ENCODE results near the gene CLEC4C. TPM values are rescaled to one million over a fixed set of nuclear protein-coding genes. Genes with fewer than 3 reads are reported as not detected.
"Not testable (repeated sequence)": the region's sequence is repeated elsewhere in the genome, so short reads cannot be mapped to it uniquely, and the experiment has no call there.

CLEC4C gene
- total RNA-seq = not detected

GRCh38 chr12:7747246-7747645 lies at the start of gene CLEC4C:
CLEC4C (minus strand) TSS chr12:7747375; CDS start chr12:7747348, 27 bp downstream.
- Histone ChIP-seq H3K27ac (no peak within 1 kb of the TSS), H3K4me1 (no peaks in the 10 kb centered on the region), H3K36me3 (no peaks in the 10 kb centered on the region), H3K4me3 (no peak within 1 kb of the TSS), H3K27me3 (no peaks in the 10 kb centered on the region), H3K9me3 (peaks cover 0 to 9% of the 10 kb centered on the region in 2 donors)
- DNase-seq (ENCODE audit: low spot score) = no peak
- TF ChIP-seq CTCF (IDR thresholded peaks at IDR 0.05) = no peak

GRCh38 chr12:7793211-7793610 lies 46.0 kb upstream of the CLEC4C start:
- DNase-seq (ENCODE audit: low spot score) = no peak
- Histone ChIP-seq H3K9me3 (no peaks in the 10 kb centered on the region), H3K4me1 (peaks cover 0 to under 1% of the 10 kb centered on the region in 2 donors), H3K27me3 (no peaks in the 10 kb centered on the region), H3K36me3 (no peaks in the 10 kb centered on the region), H3K27ac (no peak overlapping the region), H3K4me3 (no peak overlapping the region)
- no peak for TF ChIP-seq CTCF (IDR thresholded peaks at IDR 0.05)

- H3K4me3 ChIP-seq; DNase-seq (ENCODE audit: low spot score); H3K4me1 ChIP-seq; H3K9me3 ChIP-seq; H3K36me3 ChIP-seq; H3K27ac ChIP-seq; H3K27me3 ChIP-seq: not testable (repeated sequence)
Observed at GRCh38 chr12:7788884-7789528, 41.8 kb upstream of the CLEC4C start, which contains the start of gene NANOG. NANOG (plus strand) TSS chr12:7789402; CDS start chr12:7789615, 213 bp downstream.

GRCh38 chr12:7788294-7788660 lies 41.1 kb upstream of the CLEC4C start:
- Histone ChIP-seq H3K9me3 (no peaks in the 10 kb centered on the region), H3K36me3 (no peaks in the 10 kb centered on the region), H3K4me3 (no peak overlapping the region), H3K27me3 (no peaks in the 10 kb centered on the region), H3K4me1 (peaks cover 0 to 7% of the 10 kb centered on the region in 2 donors), H3K27ac (no peak overlapping the region)
- TF ChIP-seq CTCF (IDR thresholded peaks at IDR 0.05) = no peak
- no peak for DNase-seq (ENCODE audit: low spot score)

GRCh38 chr12:7787574-7788293 lies 40.6 kb upstream of the CLEC4C start:
- H3K4me1 ChIP-seq = peaks cover 0 to 7% of the 10 kb centered on the region in 2 donors
- DNase-seq (ENCODE audit: low spot score) = no peak
- no peaks in the 10 kb centered on the region for H3K9me3 ChIP-seq
- H3K4me3 ChIP-seq = no peak overlapping the region
- no peak for TF ChIP-seq CTCF (IDR thresholded peaks at IDR 0.05)
- no peak overlapping the region for H3K27ac ChIP-seq
- no peaks in the 10 kb centered on the region for H3K36me3 ChIP-seq
- H3K27me3 ChIP-seq = no peaks in the 10 kb centered on the region

GRCh38 chr12:7784701-7785100 lies 37.5 kb upstream of the CLEC4C start:
- H3K27me3 ChIP-seq = no peaks in the 10 kb centered on the region

GRCh38 chr12:7783433-7783832 lies 36.3 kb upstream of the CLEC4C start:
- H3K36me3 ChIP-seq; H3K4me3 ChIP-seq; H3K27me3 ChIP-seq; H3K4me1 ChIP-seq; H3K9me3 ChIP-seq; H3K27ac ChIP-seq; DNase-seq (ENCODE audit: low spot score): not testable (repeated sequence)

More at GRCh38 chr12:7784701-7785100, 37.5 kb upstream of the CLEC4C start:
- DNase-seq (ENCODE audit: low spot score) = no peak
- Histone ChIP-seq H3K4me3 (no peak overlapping the region), H3K36me3 (no peaks in the 10 kb centered on the region), H3K4me1 (peaks cover 0 to 7% of the 10 kb centered on the region in 2 donors), H3K9me3 (no peaks in the 10 kb centered on the region), H3K27ac (no peak overlapping the region)
- TF ChIP-seq CTCF (IDR thresholded peaks at IDR 0.05) = no peak

Measured in right atrium auricular region (tissue), 2 donors.